Neuronal stem cell (in vitro differentiated cells): Measurements from ENCODE around the gene MAP3K5.

Experiments
- DNase-seq: peaks from one replicate; pipeline ENCODE4 v3.0.0-alpha.2; 2013; ENCODE audit warnings: low spot score
- H2AFZ ChIP-seq: one replicate; pipeline ENCODE4 v1.6.1; 2013; ENCODE audit warnings: mild to moderate bottlenecking, low read length, inconsistent platforms
- H2AK5ac ChIP-seq: 2 replicates; pipeline ENCODE4 v1.6.1; 2013; ENCODE audit warnings: low read depth, mild to moderate bottlenecking, inconsistent platforms, low read length, moderate library complexity, mixed read lengths
- H2BK120ac ChIP-seq: 2 replicates; pipeline ENCODE4 v1.6.1; 2013; ENCODE audit warnings: low read depth, mild to moderate bottlenecking, inconsistent platforms, low read length, moderate library complexity, mixed read lengths
- H2BK12ac ChIP-seq: one replicate; pipeline ENCODE4 v1.6.1; 2013; ENCODE audit warnings: low read length, inconsistent platforms
- H2BK15ac ChIP-seq: 2 replicates; pipeline ENCODE4 v1.6.1; 2013; ENCODE audit warnings: mild to moderate bottlenecking, low read length, inconsistent platforms, mixed read lengths
- H2BK5ac ChIP-seq: one replicate; pipeline ENCODE4 v1.6.1; 2013; ENCODE audit warnings: inconsistent platforms, mild to moderate bottlenecking, low read length, moderate library complexity
- H3K14ac ChIP-seq: one replicate; pipeline ENCODE4 v1.6.1; 2013; ENCODE audit warnings: low read length, inconsistent platforms
- H3K18ac ChIP-seq: 2 replicates; pipeline ENCODE4 v1.6.1; 2013; ENCODE audit warnings: low read length, inconsistent platforms
- H3K23ac ChIP-seq: 2 replicates; pipeline ENCODE4 v1.6.1; 2013; ENCODE audit warnings: low read depth, mild to moderate bottlenecking, mixed read lengths, low read length, inconsistent platforms; ENCODE audit not compliant: poor library complexity
- H3K27ac ChIP-seq: replicated peaks from 3 replicates; pipeline ENCODE4 v1.5.1; 2013; ENCODE audit warnings: low read length, inconsistent platforms
- H3K27me3 ChIP-seq, 3 experiments: 2 replicates each; pipeline ENCODE4 v1.6.1; 2013; ENCODE audit warnings: low read length in 3 of 3, mild to moderate bottlenecking in 2 of 3, inconsistent platforms in 1 of 3, low read depth in 1 of 3, mixed read lengths in 1 of 3, moderate library complexity in 1 of 3; ENCODE audit not compliant: control insufficient read depth in 3 of 3, insufficient read depth in 3 of 3
- H3K36me3 ChIP-seq, 2 donors: replicated peaks in 1 of 2; 2 replicates each; pipeline ENCODE4 v1.6.1; 2013; ENCODE audit warnings: low read length in 2 of 2; ENCODE audit not compliant: control insufficient read depth in 2 of 2, insufficient read depth in 2 of 2
- H3K4ac ChIP-seq: 2 replicates; pipeline ENCODE4 v1.6.1; 2013; ENCODE audit warnings: inconsistent platforms, mild to moderate bottlenecking, low read length, moderate library complexity
- H3K4me1 ChIP-seq, 2 donors: 1 replicate in 1 of 2; 2 replicates in 1 of 2; pipeline ENCODE4 v1.6.1; 2013; ENCODE audit warnings: low read length in 2 of 2, low read depth in 1 of 2; ENCODE audit not compliant: control insufficient read depth in 2 of 2, insufficient read depth in 1 of 2
- H3K4me2 ChIP-seq: one replicate; pipeline ENCODE4 v1.6.1; 2013; ENCODE audit warnings: mild to moderate bottlenecking, low read length, inconsistent platforms; ENCODE audit not compliant: insufficient read depth, poor library complexity, severe bottlenecking
- H3K4me3 ChIP-seq, 2 donors: 2 replicates each; pipeline ENCODE4 v1.5.1; 2013; ENCODE audit warnings: low read length in 2 of 2, mild to moderate bottlenecking in 2 of 2, inconsistent platforms in 1 of 2, moderate library complexity in 1 of 2
- H3K79me1 ChIP-seq: one replicate; pipeline ENCODE4 v1.6.1; 2013; ENCODE audit warnings: low read depth, mild to moderate bottlenecking, inconsistent platforms, low read length, moderate library complexity
- H3K9ac ChIP-seq: one replicate; pipeline ENCODE4 v1.6.1; 2013; ENCODE audit warnings: mild to moderate bottlenecking, low read depth, low read length, inconsistent platforms; ENCODE audit not compliant: poor library complexity
- H3K9me3 ChIP-seq, 2 donors: replicated peaks in 1 of 2; 2 replicates each; pipeline versions ENCODE3 to v1.6.1; 2013; ENCODE audit warnings: low read length in 2 of 2, mild to moderate bottlenecking in 2 of 2, inconsistent platforms in 1 of 2, low read depth in 1 of 2, mixed read lengths in 1 of 2, moderate library complexity in 1 of 2; ENCODE audit not compliant: control insufficient read depth in 2 of 2, insufficient read depth in 1 of 2
- H4K8ac ChIP-seq: one replicate; pipeline ENCODE4 v1.6.1; 2013; ENCODE audit warnings: low read depth, mild to moderate bottlenecking, inconsistent platforms, low read length, moderate library complexity
- H4K91ac ChIP-seq: one replicate; pipeline ENCODE4 v1.6.1; 2013; ENCODE audit warnings: low read length, low read depth, mild to moderate bottlenecking, inconsistent platforms; ENCODE audit not compliant: poor library complexity
- WGBS, 2 donors: extraction: QIAGEN DNeasy Blood & Tissue Kit; methylation state at CpG; one replicate each; pipeline ENCODE4 v1.1.7; 2013; ENCODE audit warnings: missing lambda C conversion rate in 2 of 2, mixed read lengths in 1 of 2; ENCODE audit not compliant: insufficient read length in 2 of 2, insufficient replicate concordance in 1 of 2; ENCODE audit errors: extremely low coverage in 2 of 2; 5-methylcytosine and 5-hydroxymethylcytosine counted together

Gene MAP3K5

GRCh38 chr6:136534268-136534667 is 258.0 kb downstream of the MAP3K5 start:
- Histone ChIP-seq H2AFZ (no peak overlapping the region), H3K4ac (no peak overlapping the region), H3K4me1 (peaks cover 0 to 4% of the 10 kb centered on the region in 2 donors), H3K18ac (no peak overlapping the region), H3K4me2 (no peak overlapping the region), H3K9me3 (no peaks in the 10 kb centered on the region), H2BK15ac (no peak overlapping the region), H4K8ac (no peak overlapping the region), H3K4me3 (no peak overlapping the region), H4K91ac (no peak overlapping the region), H2AK5ac (no peak overlapping the region), H3K9ac (no peak overlapping the region), H3K23ac (no peak overlapping the region), H3K27ac (no peak overlapping the region), H2BK5ac (no peak overlapping the region), H2BK12ac (no peak overlapping the region), H2BK120ac (no peak overlapping the region), H3K27me3 (no peaks in the 10 kb centered on the region), H3K36me3 (no peaks in the 10 kb centered on the region), H3K14ac (no peak overlapping the region), H3K79me1 (no peaks in the 10 kb centered on the region)
- WGBS, 2 donors, result no CpG with 5 or more reads among the region's 3 CpGs
- no peak for DNase-seq

- Histone ChIP-seq H3K18ac (no peak overlapping the region), H3K36me3 (no peaks in the 10 kb centered on the region), H3K4me1 (peaks cover 0 to 4% of the 10 kb centered on the region in 2 donors), H2BK12ac (no peak overlapping the region), H3K14ac (no peak overlapping the region), H4K91ac (no peak overlapping the region), H2BK120ac (no peak overlapping the region), H4K8ac (no peak overlapping the region), H2BK5ac (no peak overlapping the region), H3K4me2 (no peak overlapping the region), H2AFZ (no peak overlapping the region), H3K79me1 (no peaks in the 10 kb centered on the region), H3K27me3 (no peaks in the 10 kb centered on the region), H3K23ac (no peak overlapping the region), H3K9me3 (no peaks in the 10 kb centered on the region), H3K27ac (no peak overlapping the region), H2AK5ac (no peak overlapping the region), H2BK15ac (no peak overlapping the region), H3K4ac (no peak overlapping the region), H3K9ac (no peak overlapping the region), H3K4me3 (no peak overlapping the region)
- DNase-seq, result no peak
- WGBS, 2 donors, result no CpG with 5 or more reads among the region's 5 CpGs
Observed at GRCh38 chr6:136533487-136533886, 258.8 kb downstream of the MAP3K5 start.

GRCh38 chr6:136532030-136532429 is 260.2 kb downstream of the MAP3K5 start:
- no peak overlapping the region for H4K8ac ChIP-seq
- WGBS, 2 donors, result no CpG with 5 or more reads among the region's 6 CpGs

GRCh38 chr6:136529710-136530109 is 262.6 kb downstream of the MAP3K5 start:
- Histone ChIP-seq H2BK5ac (no peak overlapping the region), H3K36me3 (no peaks in the 10 kb centered on the region), H4K8ac (no peak overlapping the region), H3K27ac (no peak overlapping the region), H3K14ac (no peak overlapping the region), H2BK120ac (no peak overlapping the region), H3K27me3 (no peaks in the 10 kb centered on the region), H2BK12ac (no peak overlapping the region), H2AFZ (no peak overlapping the region), H2AK5ac (no peak overlapping the region), H3K9me3 (no peaks in the 10 kb centered on the region), H3K79me1 (no peaks in the 10 kb centered on the region), H3K18ac (no peak overlapping the region), H3K4ac (no peak overlapping the region), H3K4me1 (peaks cover 9 to 22% of the 10 kb centered on the region in 2 donors), H3K9ac (no peak overlapping the region), H3K4me3 (no peak overlapping the region), H3K23ac (no peak overlapping the region), H2BK15ac (no peak overlapping the region), H4K91ac (no peak overlapping the region), H3K4me2 (no peak overlapping the region)
- WGBS, 2 donors, result no CpG with 5 or more reads among the region's 3 CpGs
- DNase-seq, result no peak

More at GRCh38 chr6:136532030-136532429, 260.2 kb downstream of the MAP3K5 start:
- no peak for DNase-seq
- Histone ChIP-seq H3K18ac (no peak overlapping the region), H2AK5ac (no peak overlapping the region), H4K91ac (no peak overlapping the region), H3K4ac (no peak overlapping the region), H3K9me3 (no peaks in the 10 kb centered on the region), H3K36me3 (no peaks in the 10 kb centered on the region), H2BK5ac (no peak overlapping the region), H3K23ac (no peak overlapping the region), H3K27me3 (no peaks in the 10 kb centered on the region), H2BK120ac (no peak overlapping the region), H3K79me1 (no peaks in the 10 kb centered on the region), H3K27ac (no peak overlapping the region), H3K4me1 (peaks cover 0 to 4% of the 10 kb centered on the region in 2 donors), H2AFZ (no peak overlapping the region), H2BK15ac (no peak overlapping the region), H3K4me3 (no peak overlapping the region), H3K9ac (no peak overlapping the region), H3K4me2 (no peak overlapping the region), H3K14ac (no peak overlapping the region), H2BK12ac (no peak overlapping the region)
